GM21825 (cell line): ENCODE measurements around the gene MATN1.

Source experiments
- ATAC-seq: cut with Tn5 transposase; IDR thresholded peaks from one replicate; pipeline ENCODE4 v1.9.1; 2021; ENCODE audit warnings: mild to moderate bottlenecking, moderate library complexity; ENCODE audit not compliant: unreplicated experiment

The MATN1 gene

GRCh38 chr1:30719406-30720270 is 3.7 kb downstream of the MATN1 start:
- ATAC-seq = peak; percentile 0

- ATAC-seq = peak; percentile 59
Observed at GRCh38 chr1:30718636-30719405, 4.6 kb downstream of the MATN1 start.

- peak; percentile 81 for ATAC-seq
Observed at GRCh38 chr1:30718091-30718635, 5.2 kb downstream of the MATN1 start.

- no peak for ATAC-seq
Observed at GRCh38 chr1:30716646-30717045, 6.7 kb downstream of the MATN1 start.

- ATAC-seq = no peak
Observed at GRCh38 chr1:30715886-30716285, 7.5 kb downstream of the MATN1 start.

- no peak for ATAC-seq
Observed at GRCh38 chr1:30715216-30715615, 8.2 kb downstream of the MATN1 start.

- ATAC-seq = no peak
Observed at GRCh38 chr1:30714536-30715090, 8.8 kb downstream of the MATN1 start.

GRCh38 chr1:30714025-30714424 is 9.4 kb downstream of the MATN1 start:
- no peak for ATAC-seq

- no peak for ATAC-seq
Observed at GRCh38 chr1:30713311-30713710, 10.1 kb downstream of the MATN1 start.

GRCh38 chr1:30712583-30712982 is 10.8 kb downstream of the MATN1 start:
- no peak for ATAC-seq

- no peak for ATAC-seq
Observed at GRCh38 chr1:30710407-30710806, 13.0 kb downstream of the MATN1 start.

GRCh38 chr1:30708361-30708728 is 15.0 kb downstream of the MATN1 start:
- ATAC-seq = no peak

GRCh38 chr1:30707412-30708360 is 15.7 kb downstream of the MATN1 start:
- no peak for ATAC-seq

GRCh38 chr1:30706528-30706927 is 16.9 kb downstream of the MATN1 start:
- no peak for ATAC-seq

GRCh38 chr1:30705698-30706097 is 17.7 kb downstream of the MATN1 start:
- no peak for ATAC-seq

GRCh38 chr1:30704765-30705509 is 18.4 kb downstream of the MATN1 start:
- ATAC-seq = no peak

GRCh38 chr1:30704271-30704670 is 19.1 kb downstream of the MATN1 start:
- no peak for ATAC-seq

GRCh38 chr1:30702823-30703222 is 20.6 kb downstream of the MATN1 start:
- no peak for ATAC-seq

- no peak for ATAC-seq
Observed at GRCh38 chr1:30701258-30701633, 22.1 kb downstream of the MATN1 start.
